GM12892 (cell line): ENCODE measurements around the gene NPHS1.

Source experiments
- DNase-seq: peaks from one replicate; pipeline ENCODE4 v3.0.0; 2011; ENCODE audit not compliant: insufficient read length
- FAIRE-seq: peaks from 2 replicates; lab custom pipeline; 2011; peaks lifted over from hg19 to GRCh38; lab: Jason Lieb, UNC
- POLR2A ChIP-seq: IDR thresholded peaks from 2 replicates; pipeline ENCODE4 v1.6.1; 2011; ENCODE audit warnings: low read depth, low read length, control low read depth
- POLR2AphosphoS5 ChIP-seq: IDR thresholded peaks from 2 replicates; pipeline ENCODE4 v1.6.1; 2011; ENCODE audit warnings: low read depth, low read length, control low read depth
- TAF1 ChIP-seq: IDR thresholded peaks from 2 replicates; pipeline ENCODE4 v1.6.1; 2011; ENCODE audit warnings: low read depth, mild to moderate bottlenecking, control low read depth, low read length, borderline replicate concordance

Gene NPHS1

DNA sequence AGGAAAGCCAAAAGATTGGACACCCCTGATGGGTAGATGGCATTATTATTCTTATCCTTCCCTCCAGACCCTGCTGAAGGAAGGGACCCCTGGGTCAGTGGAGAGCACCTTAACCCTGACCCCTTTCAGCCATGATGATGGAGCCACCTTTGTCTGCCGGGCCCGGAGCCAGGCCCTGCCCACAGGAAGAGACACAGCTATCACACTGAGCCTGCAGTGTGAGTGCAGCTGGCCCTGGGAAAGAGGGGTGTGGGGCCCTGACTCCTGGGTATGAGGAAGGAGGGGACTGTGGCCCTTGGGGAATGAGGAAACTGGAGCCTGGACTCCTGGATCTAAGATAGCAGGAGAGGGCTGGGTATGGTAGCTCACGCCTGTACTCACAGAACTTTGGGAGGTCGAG is 7.1 kb upstream of the NPHS1 start:
- DNase-seq (no peak), FAIRE-seq (no peak)
- no peak for TF ChIP-seq POLR2AphosphoS5
- TF ChIP-seq TAF1 = no peak
- TF ChIP-seq POLR2A = no peak

DNA sequence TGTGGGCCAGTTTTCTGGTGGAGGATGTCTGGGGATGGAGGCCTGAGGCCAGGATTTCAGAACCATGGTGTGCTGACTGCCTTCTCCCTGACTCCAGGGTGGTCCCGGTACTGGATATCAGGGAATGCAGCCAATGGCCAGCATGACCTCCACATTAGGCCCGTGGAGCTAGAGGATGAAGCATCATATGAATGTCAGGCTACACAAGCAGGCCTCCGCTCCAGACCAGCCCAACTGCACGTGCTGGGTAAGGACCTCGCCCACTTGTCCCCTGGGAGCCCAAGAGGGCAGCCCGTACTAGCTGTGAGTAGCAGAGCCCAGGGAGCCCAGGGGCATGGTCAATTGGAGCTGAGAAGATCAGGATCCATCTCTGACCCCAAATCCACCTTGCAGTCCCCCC is 6.0 kb upstream of the NPHS1 start:
- TF ChIP-seq POLR2A (no peak), TAF1 (no peak), POLR2AphosphoS5 (no peak)
- DNase-seq (no peak), FAIRE-seq (no peak)

DNA sequence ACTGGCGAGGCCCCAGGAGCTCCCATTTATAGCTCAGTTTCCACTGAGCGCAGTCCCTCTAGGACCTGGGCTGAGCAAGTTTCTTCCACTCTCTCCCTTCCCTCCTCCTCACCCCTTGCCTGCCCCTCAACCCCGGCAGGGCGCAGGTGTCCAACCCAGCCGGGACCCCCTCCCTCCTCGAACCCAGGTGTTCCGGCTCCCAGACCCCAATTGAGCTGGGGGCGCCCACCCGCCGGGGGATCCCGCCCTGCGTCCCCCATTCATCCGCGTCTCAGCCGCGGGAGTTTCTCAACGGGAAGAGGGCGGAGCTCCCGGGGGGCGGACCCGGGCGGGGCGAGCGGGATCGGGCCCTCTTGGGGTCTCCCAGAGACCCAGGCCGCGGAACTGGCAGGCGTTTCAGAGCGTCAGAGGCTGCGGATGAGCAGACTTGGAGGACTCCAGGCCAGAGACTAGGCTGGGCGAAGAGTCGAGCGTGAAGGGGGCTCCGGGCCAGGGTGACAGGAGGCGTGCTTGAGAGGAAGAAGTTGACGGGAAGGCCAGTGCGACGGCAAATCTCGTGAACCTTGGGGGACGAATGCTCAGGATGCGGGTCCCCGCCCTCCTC is 4.3 kb upstream of the NPHS1 start, which contains the start of gene KIRREL2:
TSS of gene KIRREL2 (plus strand) at position 366 of the 604 bp plus-strand sequence. CDS start at position 575, 209 bp downstream.
- TF ChIP-seq TAF1 (no peak), POLR2AphosphoS5 (no peak), POLR2A (no peak)
- FAIRE-seq = peak; percentile 44
- no peak for DNase-seq

GRCh38 chr19:35853038-35853756 is 893 bp upstream of the NPHS1 start:
- FAIRE-seq (no peak), DNase-seq (no peak)
- TF ChIP-seq POLR2AphosphoS5 = no peak
- no peak for TF ChIP-seq POLR2A
- no peak for TF ChIP-seq TAF1

DNA sequence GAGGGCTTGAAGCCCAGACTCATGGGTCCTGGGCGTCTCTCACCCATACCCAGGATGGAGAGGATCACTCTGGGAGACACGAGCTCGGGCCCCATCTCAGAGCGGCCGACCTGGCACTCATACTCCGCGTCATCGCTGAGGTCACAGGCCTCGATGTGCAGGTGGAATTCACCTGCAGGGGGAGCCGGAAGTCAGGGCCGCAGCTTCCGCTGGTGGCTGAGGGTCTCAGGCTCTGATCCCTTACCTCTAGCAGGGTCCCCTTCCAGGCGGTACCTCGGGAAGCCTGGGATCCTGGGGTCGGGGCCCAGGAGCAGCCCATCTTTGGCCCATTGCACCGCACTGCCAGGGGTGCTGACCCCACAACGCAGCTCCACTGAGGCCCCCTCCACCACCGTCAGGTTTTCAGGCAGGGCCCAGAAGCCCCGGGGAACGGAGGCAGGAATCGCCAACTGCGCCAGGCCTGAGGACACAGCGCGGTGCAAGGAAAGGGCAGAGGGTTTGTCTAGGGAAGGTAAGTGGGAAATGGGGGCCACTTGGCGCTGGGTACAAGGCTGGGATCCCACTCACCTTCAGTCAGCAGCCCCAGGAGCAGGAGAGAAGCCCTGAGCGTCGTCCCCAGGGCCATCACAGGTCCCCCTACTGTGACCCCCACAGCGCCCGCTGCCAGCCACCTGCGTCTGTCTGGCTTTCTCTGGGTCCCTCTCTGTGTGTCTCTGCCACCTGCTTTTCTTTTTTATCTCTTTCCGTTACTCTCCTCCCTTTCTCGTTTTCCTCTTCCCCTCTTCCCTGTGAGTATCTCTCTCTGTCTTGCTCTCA is 883 bp downstream of the NPHS1 start:
- TF ChIP-seq POLR2A (no peak), TAF1 (no peak), POLR2AphosphoS5 (no peak)

DNA sequence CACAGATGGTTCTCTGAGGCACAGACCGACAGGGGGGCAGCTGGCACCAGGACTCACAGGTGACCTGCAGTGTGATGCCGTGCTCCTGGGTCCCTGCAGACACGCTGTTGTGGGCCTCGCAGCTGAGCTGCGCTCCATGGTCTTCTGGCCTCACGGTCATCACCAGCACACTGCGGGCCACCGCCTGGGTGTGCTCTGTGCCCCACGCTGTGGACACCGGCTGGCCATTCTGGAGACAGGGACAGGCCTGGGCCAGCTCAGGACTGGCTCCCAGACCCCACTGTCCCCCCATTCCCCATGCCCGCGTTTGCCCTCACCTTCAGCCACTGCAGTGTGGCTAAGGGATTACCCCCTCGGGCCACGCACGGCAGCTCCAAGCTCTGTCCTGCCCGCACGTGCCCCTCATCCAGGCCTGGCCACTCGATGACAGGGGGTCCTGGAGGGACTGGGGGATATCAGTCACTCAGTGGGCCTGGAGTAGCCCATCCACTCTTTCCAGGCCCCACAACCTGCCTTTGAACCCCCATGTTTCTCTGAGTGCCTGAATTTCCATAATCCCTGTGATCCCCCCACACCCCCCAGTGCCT is 3.3 kb downstream of the NPHS1 start:
- FAIRE-seq = no peak
- TF ChIP-seq POLR2A = no peak
- DNase-seq = no peak

More for the DNA sequence above, 883 bp downstream of the NPHS1 start:
- no peak for FAIRE-seq
- no peak for DNase-seq

GRCh38 chr19:35848486-35848885 is 3.8 kb downstream of the NPHS1 start:
- TF ChIP-seq POLR2AphosphoS5 = no peak
- TF ChIP-seq POLR2A = no peak
- TF ChIP-seq TAF1 = no peak
- no peak for DNase-seq
- no peak for FAIRE-seq

- FAIRE-seq (no peak), DNase-seq (no peak)
These were observed 4.4 kb downstream of the NPHS1 start for GRCh38 chr19:35847911-35848310.

DNA sequence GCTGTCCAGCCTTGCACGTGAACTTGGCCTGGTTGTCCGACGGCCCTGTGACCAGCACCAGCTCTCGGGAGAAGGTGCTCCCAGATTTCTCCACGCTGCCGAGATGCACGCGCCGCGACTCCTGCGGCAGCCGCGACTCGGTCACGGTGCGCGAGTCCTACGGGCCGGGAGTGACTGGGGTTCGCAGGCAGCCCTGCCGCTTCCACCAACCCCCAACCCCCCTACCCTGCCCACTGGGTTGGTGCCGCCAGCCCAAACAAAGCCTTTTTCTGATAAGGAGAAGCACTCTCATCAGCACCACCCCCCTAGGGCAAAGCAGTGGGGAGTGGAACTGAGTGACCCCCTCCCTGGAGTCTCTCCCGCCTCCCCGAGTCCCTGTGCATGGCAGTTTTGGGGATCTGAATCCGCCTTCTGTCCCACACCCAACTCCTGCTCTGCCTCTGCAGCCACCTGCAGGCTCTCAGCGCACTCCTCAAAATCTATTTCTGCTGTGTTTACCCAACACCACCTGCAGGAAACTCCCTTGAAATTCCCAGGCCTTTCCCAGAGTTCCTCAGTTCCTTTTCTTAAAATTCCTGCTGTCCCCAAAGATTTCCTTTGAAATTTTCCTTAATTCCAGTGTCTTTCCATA is 6.2 kb downstream of the NPHS1 start:
- DNase-seq (no peak), FAIRE-seq (no peak)
- TF ChIP-seq POLR2AphosphoS5 (no peak), TAF1 (no peak), POLR2A (no peak)

More at GRCh38 chr19:35847911-35848310, 4.4 kb downstream of the NPHS1 start:
- no peak for TF ChIP-seq POLR2A
- no peak for TF ChIP-seq TAF1
- TF ChIP-seq POLR2AphosphoS5 = no peak

DNA sequence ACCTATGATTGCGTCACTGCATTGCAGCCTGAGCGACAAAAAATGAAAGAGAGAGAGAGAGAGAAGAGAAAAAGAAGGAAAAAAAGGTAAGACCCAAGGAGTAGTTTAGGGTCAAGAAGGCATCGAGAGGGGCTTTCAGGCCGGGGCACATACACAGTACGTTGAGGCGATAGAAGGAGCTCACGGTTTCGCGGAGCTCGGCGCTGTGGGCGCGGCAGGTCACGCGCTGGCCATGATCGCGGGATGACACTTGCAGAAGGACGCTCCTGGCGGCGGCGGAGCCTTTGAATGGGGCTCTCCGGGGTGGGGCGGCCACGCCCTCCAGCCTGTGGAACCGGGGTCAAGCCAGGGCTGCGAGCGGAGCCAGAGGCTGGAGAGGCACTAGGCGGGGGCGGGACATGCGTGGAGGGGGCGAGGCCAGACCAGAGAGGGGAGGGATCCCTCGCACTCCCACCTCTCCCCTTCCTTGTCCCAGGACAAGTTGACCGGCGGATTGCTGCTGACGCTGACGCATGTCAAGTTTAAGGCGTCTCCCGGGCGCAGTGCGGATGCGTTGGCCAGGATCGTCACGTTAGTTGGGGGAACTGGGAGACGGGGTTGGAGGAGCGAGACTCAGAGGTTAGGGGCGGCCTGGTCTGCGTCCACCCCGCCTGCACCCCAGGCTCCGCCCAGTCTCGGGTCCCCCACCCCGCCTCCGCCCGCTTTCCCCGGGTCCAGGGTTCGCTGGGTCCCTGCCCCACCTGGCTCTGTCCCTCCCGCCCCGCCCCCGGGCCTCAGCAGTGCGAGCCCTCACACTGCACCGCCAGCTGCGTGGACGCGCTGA is 6.9 kb downstream of the NPHS1 start:
- TF ChIP-seq POLR2A (no peak), TAF1 (no peak), POLR2AphosphoS5 (no peak)
- DNase-seq (no peak), FAIRE-seq (no peak)
